GM23248 (cell line): ENCODE data around the gene PIAS1.

Source experiments
- EZH2 ChIP-seq: fragments of 200-600 bp; sonication (generic); IDR thresholded peaks from 2 replicates; pipeline ENCODE4 v1.6.1; 2018; ENCODE audit warnings: antibody characterized with exemption, mild to moderate bottlenecking; ENCODE audit not compliant: insufficient read depth, poor library complexity, severe bottlenecking
- EZH2phosphoT487 ChIP-seq: fragments of 200-600 bp; sonication (generic); IDR thresholded peaks from 2 replicates; pipeline ENCODE4 v1.6.1; 2018; ENCODE audit warnings: antibody characterized with exemption, moderate library complexity, mild to moderate bottlenecking, low read depth; ENCODE audit not compliant: insufficient read depth

- TF ChIP-seq EZH2phosphoT487 (no peak), EZH2 (no peak)
These were observed 5.5 kb downstream of the PIAS1 start for GRCh38 chr15:68059630-68060029.
